ENCODE data around the gene LITAF.

DNA sequence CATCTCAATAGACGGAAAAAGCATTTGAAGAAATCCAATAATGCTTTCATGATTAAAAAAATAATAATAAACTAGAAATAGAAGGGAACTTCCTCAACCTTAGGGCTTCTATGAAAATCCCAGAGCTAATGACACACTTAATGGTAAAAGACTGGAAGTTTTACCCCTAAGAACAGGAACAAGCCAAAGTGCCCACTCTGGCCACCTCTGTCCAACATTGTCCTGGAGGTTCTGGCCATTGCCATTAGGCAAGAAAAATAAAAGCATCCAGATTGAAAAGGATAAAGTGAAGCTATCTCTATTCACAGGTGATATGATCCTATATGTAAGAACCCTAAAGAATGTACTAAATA is 2.5 kb upstream of the LITAF start:
- TF ChIP-seq, protein P1, sequence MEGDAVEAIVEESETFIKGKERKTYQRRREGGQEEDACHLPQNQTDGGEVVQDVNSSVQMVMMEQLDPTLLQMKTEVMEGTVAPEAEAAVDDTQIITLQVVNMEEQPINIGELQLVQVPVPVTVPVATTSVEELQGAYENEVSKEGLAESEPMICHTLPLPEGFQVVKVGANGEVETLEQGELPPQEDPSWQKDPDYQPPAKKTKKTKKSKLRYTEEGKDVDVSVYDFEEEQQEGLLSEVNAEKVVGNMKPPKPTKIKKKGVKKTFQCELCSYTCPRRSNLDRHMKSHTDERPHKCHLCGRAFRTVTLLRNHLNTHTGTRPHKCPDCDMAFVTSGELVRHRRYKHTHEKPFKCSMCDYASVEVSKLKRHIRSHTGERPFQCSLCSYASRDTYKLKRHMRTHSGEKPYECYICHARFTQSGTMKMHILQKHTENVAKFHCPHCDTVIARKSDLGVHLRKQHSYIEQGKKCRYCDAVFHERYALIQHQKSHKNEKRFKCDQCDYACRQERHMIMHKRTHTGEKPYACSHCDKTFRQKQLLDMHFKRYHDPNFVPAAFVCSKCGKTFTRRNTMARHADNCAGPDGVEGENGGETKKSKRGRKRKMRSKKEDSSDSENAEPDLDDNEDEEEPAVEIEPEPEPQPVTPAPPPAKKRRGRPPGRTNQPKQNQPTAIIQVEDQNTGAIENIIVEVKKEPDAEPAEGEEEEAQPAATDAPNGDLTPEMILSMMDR (conservative IDR thresholded peaks at IDR 0.05; ENCODE audit: low read length): no peak
- no peak for TF ChIP-seq EZH2phosphoT487 (IDR thresholded peaks at IDR 0.05; ENCODE audit: borderline replicate concordance, low read depth, low read length)
